Measurements from ENCODE around the gene PDE6G. TPM values are rescaled to one million over a fixed set of nuclear protein-coding genes. Genes with fewer than 3 reads are reported as not detected.

PDE6G gene
- total and polyA plus RNA-seq, 2 donors (not counting 3 experiments of a cell fraction or from before 2014, with no cell fraction given), result 1.8 to 3.7 TPM

DNA sequence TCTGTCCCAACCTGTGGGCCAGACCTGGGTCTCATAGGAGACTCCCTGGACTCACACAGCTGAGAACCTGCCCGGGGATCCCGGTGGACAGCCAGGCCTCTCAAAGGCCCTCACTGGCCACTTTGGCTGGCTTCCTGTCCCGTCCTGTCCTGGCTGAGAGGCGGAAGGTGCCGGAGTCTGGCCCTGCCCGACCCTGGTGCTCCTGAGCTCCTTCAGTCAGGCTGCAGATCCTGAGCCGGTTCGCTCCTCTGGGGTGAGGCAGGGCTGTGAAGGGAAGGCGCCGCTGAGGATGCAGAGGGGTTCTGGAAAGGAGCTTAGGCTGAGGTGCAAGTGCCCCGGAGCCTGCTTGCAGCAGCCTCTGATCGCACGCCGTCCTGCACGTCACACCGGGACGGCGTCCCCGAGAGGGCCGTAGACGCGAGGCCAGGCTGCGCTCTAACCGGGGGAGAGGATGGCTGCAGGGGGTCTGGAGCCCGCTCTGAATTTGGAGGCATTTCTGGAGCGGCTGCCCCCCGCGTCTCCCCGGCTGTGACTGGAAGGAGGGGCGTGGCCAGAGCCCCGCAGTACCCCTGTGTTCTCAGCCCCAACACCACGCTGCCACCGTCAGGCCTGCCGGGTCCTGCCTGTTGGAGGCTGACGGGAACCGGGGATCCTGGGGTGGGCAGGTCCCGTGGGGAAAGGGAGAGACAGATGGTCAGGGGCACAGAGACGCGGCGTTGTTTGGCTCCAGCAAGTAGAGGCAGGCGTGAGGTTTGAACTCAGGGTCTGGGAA lies 31.6 kb upstream of the PDE6G start:
- dilution Hi-C loops (cut with MboI; ENCODE audit: extremely low pct_ligation_motif_present, low sequenced_read_pairs), result no loop called here
- intact Hi-C loops (cut with micrococcal nuclease), result no loop called here

DNA sequence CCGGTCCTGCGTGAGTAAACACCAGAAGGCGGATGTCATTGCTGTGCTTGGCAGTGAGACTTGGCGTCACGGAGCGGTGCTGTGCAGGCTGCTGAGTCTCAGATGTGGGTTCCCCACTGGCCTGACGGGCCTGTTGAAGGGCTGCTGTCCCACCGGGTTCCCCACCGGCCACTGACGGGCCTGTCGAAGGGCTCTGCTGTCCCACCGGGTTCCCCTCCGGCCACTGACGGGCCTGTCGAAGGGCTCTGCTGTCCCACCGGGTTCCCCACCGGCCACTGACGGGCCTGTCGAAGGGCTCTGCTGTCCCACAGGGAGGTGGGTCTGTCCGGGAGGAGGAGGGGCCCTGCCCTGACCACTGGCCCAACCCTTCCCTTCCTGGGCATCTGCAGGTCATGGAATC lies 30.3 kb upstream of the PDE6G start:
- no peak for FAIRE-seq
- CTCF ChIA-PET, result no interaction called here

More for the DNA sequence above, 31.6 kb upstream of the PDE6G start:
- Histone ChIP-seq H3K4me1 (ENCODE audit: control insufficient read depth, extremely low read depth, insufficient read depth, low read length) (peaks cover 13% of the 10 kb centered on the region), H4K20me1 (replicated peaks; ENCODE audit: control insufficient read depth, extremely low read depth, insufficient read depth, low read length) (no peaks in the 10 kb centered on the region), H2AFZ (ENCODE audit: low read depth, low read length) (no peak overlapping the region), H3K4me2 (ENCODE audit: insufficient read depth, low read length) (no peak overlapping the region), H3K9me1 (replicated peaks; ENCODE audit: control insufficient read depth, extremely low read depth, insufficient read depth, low read length) (no peaks in the 10 kb centered on the region), H3K79me2 (ENCODE audit: control insufficient read depth, insufficient read depth, low read length) (peaks cover 71% of the 10 kb centered on the region), H3K9ac (replicated peaks; ENCODE audit: extremely low read depth, insufficient read depth, low read length) (no peak overlapping the region), H3K27ac (ENCODE audit: insufficient read depth, low read depth, low read length) (no peak overlapping the region), H3K4me3 (replicated peaks in 1 of 3; ENCODE audit: insufficient read depth in 1 of 3, low read depth in 1 of 3, low read length in 3 of 3) (no peak overlapping the region), H3K27me3 (ENCODE audit: control insufficient read depth in 2 of 2, insufficient read depth in 2 of 2, low read length in 2 of 2) (no peaks in the 10 kb centered on the region), H3K9me3 (replicated peaks; ENCODE audit: control insufficient read depth, insufficient read depth, low read length) (no peaks in the 10 kb centered on the region), H3K36me3 (ENCODE audit: control insufficient read depth in 2 of 2, extremely low read depth in 1 of 2, insufficient read depth in 2 of 2, low read length in 2 of 2) (peaks cover 15 to 69% of the 10 kb centered on the region in 2 experiments)
- POLR2A ChIA-PET, result no interaction called here
- BruUV-seq (replicated peaks), result no TSS peak
- FAIRE-seq (no peak), DNase-seq (ENCODE audit: low read depth, low spot score) (no peak)
- no peak for TF ChIP-seq GATA2 (IDR thresholded peaks at IDR 0.05; ENCODE audit: insufficient read depth, insufficient read length, low read depth, low read length)
- CTCF ChIA-PET, result no interaction called here

More for the DNA sequence above, 30.3 kb upstream of the PDE6G start:
- dilution Hi-C loops (cut with MboI; ENCODE audit: extremely low pct_ligation_motif_present, low sequenced_read_pairs) (no loop called here), intact Hi-C loops (cut with micrococcal nuclease) (no loop called here)
- Histone ChIP-seq H3K9me3 (replicated peaks; ENCODE audit: control insufficient read depth, insufficient read depth, low read length) (no peaks in the 10 kb centered on the region), H3K9me1 (replicated peaks; ENCODE audit: control insufficient read depth, extremely low read depth, insufficient read depth, low read length) (no peaks in the 10 kb centered on the region), H3K79me2 (ENCODE audit: control insufficient read depth, insufficient read depth, low read length) (peaks cover 78% of the 10 kb centered on the region), H3K36me3 (ENCODE audit: control insufficient read depth in 2 of 2, extremely low read depth in 1 of 2, insufficient read depth in 2 of 2, low read length in 2 of 2) (peaks cover 11 to 58% of the 10 kb centered on the region in 2 experiments), H4K20me1 (replicated peaks; ENCODE audit: control insufficient read depth, extremely low read depth, insufficient read depth, low read length) (no peaks in the 10 kb centered on the region), H3K4me2 (ENCODE audit: insufficient read depth, low read length) (no peak overlapping the region), H3K4me3 (replicated peaks in 1 of 3; ENCODE audit: insufficient read depth in 1 of 3, low read depth in 1 of 3, low read length in 3 of 3) (no peak overlapping the region), H3K27ac (ENCODE audit: insufficient read depth, low read depth, low read length) (no peak overlapping the region), H3K9ac (replicated peaks; ENCODE audit: extremely low read depth, insufficient read depth, low read length) (no peak overlapping the region), H2AFZ (ENCODE audit: low read depth, low read length) (no peak overlapping the region), H3K27me3 (ENCODE audit: control insufficient read depth in 2 of 2, insufficient read depth in 2 of 2, low read length in 2 of 2) (no peaks in the 10 kb centered on the region), H3K4me1 (ENCODE audit: control insufficient read depth, extremely low read depth, insufficient read depth, low read length) (peaks cover 16% of the 10 kb centered on the region)
- DNase-seq (ENCODE audit: low read depth, low spot score), result no peak
- POLR2A ChIA-PET, result no interaction called here
- TF ChIP-seq POLR2A (IDR thresholded peaks at IDR 0.05; ENCODE audit: low read depth, low read length), result no peak
- TF ChIP-seq, protein P1, sequence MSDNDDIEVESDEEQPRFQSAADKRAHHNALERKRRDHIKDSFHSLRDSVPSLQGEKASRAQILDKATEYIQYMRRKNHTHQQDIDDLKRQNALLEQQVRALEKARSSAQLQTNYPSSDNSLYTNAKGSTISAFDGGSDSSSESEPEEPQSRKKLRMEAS (IDR thresholded peaks at IDR 0.05; ENCODE audit: insufficient read depth, insufficient read length), result no peak
- no TSS peak for BruUV-seq (replicated peaks)

Data from endothelial cell of umbilical vein (primary cell).